ENCODE data around the gene PTPRQ. TPM values are rescaled to one million over a fixed set of nuclear protein-coding genes. Genes with fewer than 3 reads are reported as not detected.

PTPRQ gene
- total RNA-seq, 4 donors from 2014 or later = 0.47 to 47.3 (median 8.5) TPM

- TF ChIP-seq CTCF (IDR thresholded peaks at IDR 0.05) = no peak
- DNase-seq (ENCODE audit: low spot score) (no peak), ATAC-seq (ENCODE audit: low FRiP score) (no peak)
These were observed 47.1 kb downstream of the PTPRQ start for GRCh38 chr12:80491166-80491565.

GRCh38 chr12:80493466-80493865, 49.4 kb downstream of the PTPRQ start:
- no peak for ATAC-seq (ENCODE audit: low FRiP score)
- TF ChIP-seq CTCF (IDR thresholded peaks at IDR 0.05) = no peak
- no peak for DNase-seq (ENCODE audit: low spot score)

- no peak for ATAC-seq (ENCODE audit: low FRiP score)
These were observed 50.8 kb downstream of the PTPRQ start for GRCh38 chr12:80494836-80495235.

GRCh38 chr12:80498059-80498728, 54.2 kb downstream of the PTPRQ start:
- ATAC-seq (ENCODE audit: low FRiP score) = no peak
- TF ChIP-seq CTCF (IDR thresholded peaks at IDR 0.05) = no peak
- DNase-seq (ENCODE audit: low spot score) = no peak

More at GRCh38 chr12:80494836-80495235, 50.8 kb downstream of the PTPRQ start:
- no peak for TF ChIP-seq CTCF (IDR thresholded peaks at IDR 0.05)
- no peak for DNase-seq (ENCODE audit: low spot score)

- TF ChIP-seq CTCF (IDR thresholded peaks at IDR 0.05) = no peak
- no peak for DNase-seq (ENCODE audit: low spot score)
- no peak for ATAC-seq (ENCODE audit: low FRiP score)
These were observed 60.5 kb downstream of the PTPRQ start for GRCh38 chr12:80504389-80505163.

- DNase-seq (ENCODE audit: low spot score) = no peak
- ATAC-seq (ENCODE audit: low FRiP score) = no peak
- no peak for TF ChIP-seq CTCF (IDR thresholded peaks at IDR 0.05)
These were observed 65.9 kb downstream of the PTPRQ start for GRCh38 chr12:80509781-80510556.
